ENCODE measurements around the gene SLC7A6. TPM values are rescaled to one million over a fixed set of nuclear protein-coding genes. Genes with fewer than 3 reads are reported as not detected.

The SLC7A6 gene
- total and polyA plus RNA-seq, 2 of the 8 experiments (the other 6 are each of a cell fraction or from before 2014, with no cell fraction given), result 28.0 to 37.8 TPM

- H3K9me3 ChIP-seq (ENCODE audit: insufficient read depth in 2 of 2, low read depth in 1 of 2, low read length in 1 of 2), result no peaks in the 10 kb centered on the region
- H3K27ac ChIP-seq (ENCODE audit: low read depth, low read length), result no peak overlapping the region
- H2BK12ac ChIP-seq (ENCODE audit: low read depth, low read length), result no peak overlapping the region
- no peak overlapping the region for H2AFZ ChIP-seq (ENCODE audit: low read length)
- no peak overlapping the region for H3K56ac ChIP-seq (replicated peaks; ENCODE audit: insufficient read length, low read depth, low read length)
- ChIA-PET CTCF (ENCODE audit: partially characterized antibody) (interaction anchor here (0.6 to 1.8 kb wide), 8 partner anchors 12 to 80 kb away, joined by 3 to 18 read pairs (median 3); partner anchors contain the start of gene SLC7A6), POLR2A (ENCODE audit: partially characterized antibody) (interaction anchor here (0.7 to 0.9 kb wide), 2 partner anchors 11 to 49 kb away, joined by 3 to 4 read pairs; no protein-coding TSS in a partner anchor)
- no peaks in the 10 kb centered on the region for H3K79me2 ChIP-seq (ENCODE audit: control insufficient read depth in 1 of 2, insufficient read depth in 2 of 2, low read length in 2 of 2)
- no peak overlapping the region for H2BK5ac ChIP-seq (ENCODE audit: low read depth, low read length)
- no peak overlapping the region for H3K14ac ChIP-seq (ENCODE audit: insufficient read length)
- H3K4me3 ChIP-seq (ENCODE audit: extremely low read depth in 1 of 4, insufficient read depth in 2 of 4, low read depth in 3 of 4, low read length in 4 of 4), result no peak overlapping the region
- no peak overlapping the region for H3K4ac ChIP-seq (replicated peaks; ENCODE audit: insufficient read length, low read depth, low read length)
- H3K4me2 ChIP-seq (ENCODE audit: insufficient read depth in 1 of 2, low read depth in 2 of 2, low read length in 2 of 2), result no peak overlapping the region
- FAIRE-seq, result no peak
- H3K23me2 ChIP-seq (ENCODE audit: low read depth, low read length), result no peaks in the 10 kb centered on the region
- H2BK15ac ChIP-seq (ENCODE audit: low read length), result no peak overlapping the region
- H3K4me1 ChIP-seq (replicated peaks in 1 of 4; ENCODE audit: control insufficient read depth in 3 of 4, insufficient read depth in 4 of 4, low read length in 3 of 4), result peaks cover 0 to 4% (median 1%) of the 10 kb centered on the region in 4 experiments; a peak in 2 of 7 replicates
- WGBS, 2 experiments (ENCODE audit: extremely low coverage in 1 of 2, insufficient coverage in 1 of 2, insufficient read length in 1 of 2, insufficient replicate concordance in 2 of 2, low coverage in 1 of 2, low lambda C conversion rate in 2 of 2, missing lambda C conversion rate in 1 of 2), result 60% methylated on average over 4 of the region's 4 CpGs; no CpG with 5 or more reads in 1 of the 2 experiments
- H4K8ac ChIP-seq (ENCODE audit: extremely low read depth, insufficient read depth, low read length), result no peak overlapping the region
- H4K91ac ChIP-seq (replicated peaks; ENCODE audit: insufficient read length, low read length), result no peak overlapping the region
- H3K18ac ChIP-seq (ENCODE audit: extremely low read depth, low read length), result no peak overlapping the region
- H2BK20ac ChIP-seq (ENCODE audit: low read length), result no peak overlapping the region
- H2BK120ac ChIP-seq (replicated peaks; ENCODE audit: low read depth, low read length), result no peak overlapping the region
- H3K27me3 ChIP-seq (replicated peaks in 1 of 4; ENCODE audit: control insufficient read depth in 3 of 4, extremely low read depth in 1 of 4, insufficient read depth in 3 of 4, low read length in 3 of 4), result no peaks in the 10 kb centered on the region
- DNase-seq (ENCODE audit: low read depth in 1 of 2, low spot score in 2 of 2), result no peak
- no peaks in the 10 kb centered on the region for H3K79me1 ChIP-seq (ENCODE audit: low read depth, low read length)
- H2AK5ac ChIP-seq (ENCODE audit: low read depth, low read length), result no peak overlapping the region
- H4K5ac ChIP-seq (ENCODE audit: insufficient read length, low read depth, low read length), result no peak overlapping the region
- peaks cover 2 to 9% (median 8%) of the 10 kb centered on the region in 4 experiments; a peak in 4 of 8 replicates for H3K36me3 ChIP-seq (ENCODE audit: control insufficient read depth in 2 of 4, insufficient read depth in 4 of 4, low read length in 3 of 4)
- H3K9ac ChIP-seq (replicated peaks in 1 of 4; ENCODE audit: extremely low read depth in 1 of 4, low read depth in 3 of 4, low read length in 3 of 4), result 0 out of 7 replicates have a peak overlapping the region, but pooled peaks of 1 of the 4 experiments have one; percentile 36
- peaks cover 1 to 7% of the 10 kb centered on the region in 2 experiments for H4K20me1 ChIP-seq (replicated peaks in 1 of 2; ENCODE audit: control insufficient read depth in 1 of 2, insufficient read depth in 2 of 2, low read length in 2 of 2)
- no peak overlapping the region for H3K23ac ChIP-seq (ENCODE audit: insufficient read length)
- no peak for TF ChIP-seq SAP30 (IDR thresholded peaks at IDR 0.05; ENCODE audit: insufficient read depth, insufficient replicate concordance, low read length)
- no peak for TF ChIP-seq JUND (IDR thresholded peaks at IDR 0.05; ENCODE audit: low read length)
- no peak for TF ChIP-seq CHD2 (IDR thresholded peaks at IDR 0.05; ENCODE audit: low read length)
- no peak for TF ChIP-seq FOSL1 (IDR thresholded peaks at IDR 0.05; ENCODE audit: insufficient read depth, low read depth, low read length)
- no peak for TF ChIP-seq RNF2 (IDR thresholded peaks at IDR 0.05; ENCODE audit: borderline replicate concordance, low read depth, low read length, missing control alignments, poor library complexity, severe bottlenecking)
- no peak for TF ChIP-seq POU5F1 (IDR thresholded peaks at IDR 0.05; ENCODE audit: low read depth, low read length)
- no peak for TF ChIP-seq YY1 (IDR thresholded peaks at IDR 0.05; ENCODE audit: low read depth, low read length)
- TF ChIP-seq SIX5 (IDR thresholded peaks at IDR 0.05; ENCODE audit: low read depth, low read length), result no peak
- no peak for TF ChIP-seq CTBP2 (IDR thresholded peaks at IDR 0.05; ENCODE audit: borderline replicate concordance, insufficient read depth, insufficient read length, low read length)
- TF ChIP-seq EZH2 (IDR thresholded peaks at IDR 0.05; ENCODE audit: low read depth, low read length, severe bottlenecking), result no peak
- no peak for TF ChIP-seq NRF1 (IDR thresholded peaks at IDR 0.05; ENCODE audit: low read depth, low read length)
- TF ChIP-seq TAF1 (IDR thresholded peaks at IDR 0.05; ENCODE audit: low read depth, low read length), result no peak
- TF ChIP-seq KDM5A (IDR thresholded peaks at IDR 0.05; ENCODE audit: low read length), result no peak
- no peak for TF ChIP-seq CEBPB (IDR thresholded peaks at IDR 0.05; ENCODE audit: low read depth, low read length)
Observed at GRCh38 chr16:68331879-68332410, 67.6 kb downstream of the SLC7A6 start.
